ENCODE results near the gene SLC30A2. TPM values are rescaled to one million over a fixed set of nuclear protein-coding genes. Genes with fewer than 3 reads are reported as not detected.

Gene SLC30A2
- polyA plus RNA-seq, 1 donor (not counting 4 experiments of a cell fraction or from before 2014, with no cell fraction given) = not detected

- no peak overlapping the region for H3K4me2 ChIP-seq (ENCODE audit: control insufficient read depth, extremely low read depth, insufficient read depth, low read depth, low read length)
- H3K79me2 ChIP-seq (ENCODE audit: control insufficient read depth, insufficient read depth, low read length) = no peaks in the 10 kb centered on the region
- FAIRE-seq (no peak), DNase-seq (ENCODE audit: low read depth, low spot score) (no peak)
- TF ChIP-seq CTCF (optimal IDR thresholded peaks at IDR 0.05 in 1 of 3, IDR thresholded peaks at IDR 0.05 in 1 of 3, conservative IDR thresholded peaks at IDR 0.05 in 1 of 3; ENCODE audit: extremely low read depth in 1 of 3, insufficient read depth in 2 of 3, low read length in 3 of 3) (no peak), EZH2 (IDR thresholded peaks at IDR 0.05; ENCODE audit: low read length) (no peak)
- H3K27ac ChIP-seq (ENCODE audit: control insufficient read depth, insufficient read depth, low read length) = no peak overlapping the region
- peaks cover 13% of the 10 kb centered on the region for H3K4me1 ChIP-seq (ENCODE audit: control insufficient read depth, extremely low read depth, insufficient read depth, low read length)
- no peaks in the 10 kb centered on the region for H4K20me1 ChIP-seq (ENCODE audit: control insufficient read depth, extremely low read depth, insufficient read depth, low read length)
- no peaks in the 10 kb centered on the region for H3K9me3 ChIP-seq (ENCODE audit: control insufficient read depth, low read depth, low read length)
- no peak overlapping the region for H3K9ac ChIP-seq (ENCODE audit: control insufficient read depth, extremely low read depth, insufficient read depth, low read length)
- H3K36me3 ChIP-seq (ENCODE audit: control insufficient read depth in 2 of 2, extremely low read depth in 1 of 2, insufficient read depth in 2 of 2, low read length in 2 of 2) = no peaks in the 10 kb centered on the region
- H3K9me1 ChIP-seq (ENCODE audit: control insufficient read depth, extremely low read depth, insufficient read depth, low read length) = no peaks in the 10 kb centered on the region
- H3K27me3 ChIP-seq (ENCODE audit: control insufficient read depth, extremely low read depth, insufficient read depth, low read length) = no peaks in the 10 kb centered on the region
- dilution Hi-C loops (cut with MboI; ENCODE audit: extremely low pct_ligation_motif_present, low sequenced_read_pairs) = no loop called here
- H3K4me3 ChIP-seq (ENCODE audit: control insufficient read depth in 2 of 3, extremely low read depth in 1 of 3, insufficient read depth in 2 of 3, low read depth in 1 of 3, low read length in 3 of 3) = no peak overlapping the region
- H2AFZ ChIP-seq (ENCODE audit: control insufficient read depth, low read length) = no peak overlapping the region
Measured at GRCh38 chr1:26023009-26023408, 22.9 kb downstream of the SLC30A2 start.

- Histone ChIP-seq H3K27ac (ENCODE audit: control insufficient read depth, insufficient read depth, low read length) (no peak overlapping the region), H3K4me3 (ENCODE audit: control insufficient read depth in 2 of 3, extremely low read depth in 1 of 3, insufficient read depth in 2 of 3, low read depth in 1 of 3, low read length in 3 of 3) (no peak overlapping the region), H3K4me2 (ENCODE audit: control insufficient read depth, extremely low read depth, insufficient read depth, low read depth, low read length) (no peak overlapping the region), H3K27me3 (ENCODE audit: control insufficient read depth, extremely low read depth, insufficient read depth, low read length) (no peaks in the 10 kb centered on the region), H3K36me3 (ENCODE audit: control insufficient read depth in 2 of 2, extremely low read depth in 1 of 2, insufficient read depth in 2 of 2, low read length in 2 of 2) (no peaks in the 10 kb centered on the region), H2AFZ (ENCODE audit: control insufficient read depth, low read length) (no peak overlapping the region), H3K79me2 (ENCODE audit: control insufficient read depth, insufficient read depth, low read length) (no peaks in the 10 kb centered on the region), H3K9ac (ENCODE audit: control insufficient read depth, extremely low read depth, insufficient read depth, low read length) (no peak overlapping the region), H3K9me3 (ENCODE audit: control insufficient read depth, low read depth, low read length) (no peaks in the 10 kb centered on the region), H3K4me1 (ENCODE audit: control insufficient read depth, extremely low read depth, insufficient read depth, low read length) (peaks cover 13% of the 10 kb centered on the region), H4K20me1 (ENCODE audit: control insufficient read depth, extremely low read depth, insufficient read depth, low read length) (no peaks in the 10 kb centered on the region), H3K9me1 (ENCODE audit: control insufficient read depth, extremely low read depth, insufficient read depth, low read length) (no peaks in the 10 kb centered on the region)
- TF ChIP-seq CTCF (optimal IDR thresholded peaks at IDR 0.05 in 1 of 3, IDR thresholded peaks at IDR 0.05 in 1 of 3, conservative IDR thresholded peaks at IDR 0.05 in 1 of 3; ENCODE audit: extremely low read depth in 1 of 3, insufficient read depth in 2 of 3, low read length in 3 of 3) = no peak
- TF ChIP-seq EZH2 (IDR thresholded peaks at IDR 0.05; ENCODE audit: low read length) = no peak
- FAIRE-seq (no peak), DNase-seq (ENCODE audit: low read depth, low spot score) (no peak)
- dilution Hi-C loops (cut with MboI; ENCODE audit: extremely low pct_ligation_motif_present, low sequenced_read_pairs) = no loop called here
Measured at GRCh38 chr1:26022404-26022779, 23.5 kb downstream of the SLC30A2 start.

Data from keratinocyte (primary cell).